Measurements from ENCODE around the gene COL6A2.

DNA sequence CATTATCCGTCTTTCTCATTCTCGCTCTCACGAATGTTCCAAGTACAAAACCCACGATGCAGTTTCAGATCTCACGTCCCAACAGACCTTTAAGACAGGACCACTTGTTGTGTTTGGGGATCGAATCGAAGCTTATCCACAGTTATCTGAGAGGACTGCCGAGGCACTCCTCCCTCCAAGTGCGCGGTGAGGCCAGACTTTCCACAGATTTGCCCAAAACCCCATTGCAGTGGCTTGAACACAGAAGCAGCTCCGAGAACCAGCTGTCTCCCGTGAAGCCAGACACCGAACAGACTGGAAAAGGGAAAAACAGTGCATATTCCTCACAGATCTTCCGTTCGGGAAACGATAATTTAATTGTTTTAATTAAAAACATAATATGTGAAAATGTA, 46.5 kb upstream of the COL6A2 start:
- TF ChIP-seq EZH2 (IDR thresholded peaks at IDR 0.05; ENCODE audit: borderline replicate concordance, insufficient read depth, low read depth, low read length, poor library complexity, severe bottlenecking): no peak
- TF ChIP-seq, protein P1, sequence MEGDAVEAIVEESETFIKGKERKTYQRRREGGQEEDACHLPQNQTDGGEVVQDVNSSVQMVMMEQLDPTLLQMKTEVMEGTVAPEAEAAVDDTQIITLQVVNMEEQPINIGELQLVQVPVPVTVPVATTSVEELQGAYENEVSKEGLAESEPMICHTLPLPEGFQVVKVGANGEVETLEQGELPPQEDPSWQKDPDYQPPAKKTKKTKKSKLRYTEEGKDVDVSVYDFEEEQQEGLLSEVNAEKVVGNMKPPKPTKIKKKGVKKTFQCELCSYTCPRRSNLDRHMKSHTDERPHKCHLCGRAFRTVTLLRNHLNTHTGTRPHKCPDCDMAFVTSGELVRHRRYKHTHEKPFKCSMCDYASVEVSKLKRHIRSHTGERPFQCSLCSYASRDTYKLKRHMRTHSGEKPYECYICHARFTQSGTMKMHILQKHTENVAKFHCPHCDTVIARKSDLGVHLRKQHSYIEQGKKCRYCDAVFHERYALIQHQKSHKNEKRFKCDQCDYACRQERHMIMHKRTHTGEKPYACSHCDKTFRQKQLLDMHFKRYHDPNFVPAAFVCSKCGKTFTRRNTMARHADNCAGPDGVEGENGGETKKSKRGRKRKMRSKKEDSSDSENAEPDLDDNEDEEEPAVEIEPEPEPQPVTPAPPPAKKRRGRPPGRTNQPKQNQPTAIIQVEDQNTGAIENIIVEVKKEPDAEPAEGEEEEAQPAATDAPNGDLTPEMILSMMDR (IDR thresholded peaks at IDR 0.05): no peak

Data from B cell (primary cell).